Astrocyte (in vitro differentiated cells and primary cell): Measurements from ENCODE around the gene LOXHD1. TPM values are rescaled to one million over a fixed set of nuclear protein-coding genes. Genes with fewer than 3 reads are reported as not detected.

Experiments
- DNase-seq: peaks from one replicate; pipeline ENCODE4 v3.0.0-alpha.2; 2010; ENCODE audit warnings: low read depth
- FAIRE-seq: peaks from 2 replicates; lab custom pipeline; 2011; peaks lifted over from hg19 to GRCh38; lab: Jason Lieb, UNC
- H2AFZ ChIP-seq: 2 replicates; pipeline ENCODE4 v1.6.0; 2012; ENCODE audit warnings: low read depth, low read length, inconsistent platforms
- H3K27ac ChIP-seq: 2 replicates; pipeline ENCODE4 v1.5.1; 2011; ENCODE audit warnings: low read depth, low read length, inconsistent platforms
- H3K27me3 ChIP-seq: 2 replicates; pipeline ENCODE4 v1.6.0; 2011; ENCODE audit warnings: low read length, inconsistent platforms; ENCODE audit not compliant: insufficient read depth
- H3K36me3 ChIP-seq: 2 replicates; pipeline ENCODE4 v1.5.1; 2011; ENCODE audit warnings: low read length, inconsistent platforms; ENCODE audit not compliant: insufficient read depth
- H3K4me1 ChIP-seq: 2 replicates; pipeline ENCODE4 v1.5.1; 2011; ENCODE audit warnings: low read length, inconsistent platforms; ENCODE audit not compliant: insufficient read depth
- H3K4me2 ChIP-seq: 2 replicates; pipeline ENCODE4 v1.6.0; 2012; ENCODE audit warnings: low read length, inconsistent platforms
- H3K4me3 ChIP-seq: 2 replicates; pipeline ENCODE4 v1.5.1; 2011; ENCODE audit warnings: low read depth, mild to moderate bottlenecking, low read length, inconsistent platforms; ENCODE audit not compliant: insufficient read depth
- H3K79me2 ChIP-seq: 2 replicates; pipeline ENCODE4 v1.6.0; 2012; ENCODE audit warnings: mild to moderate bottlenecking, low read length, inconsistent platforms; ENCODE audit not compliant: insufficient read depth
- H3K9ac ChIP-seq: 2 replicates; pipeline ENCODE4 v1.6.0; 2012; ENCODE audit warnings: mild to moderate bottlenecking, low read length, inconsistent platforms
- H3K9me3 ChIP-seq: 2 replicates; pipeline ENCODE4 v1.5.1; 2012; ENCODE audit warnings: low read depth, mild to moderate bottlenecking, low read length, inconsistent platforms; ENCODE audit not compliant: insufficient read depth
- H4K20me1 ChIP-seq: 2 replicates; pipeline ENCODE4 v1.6.0; 2012; ENCODE audit warnings: low read length, inconsistent platforms; ENCODE audit not compliant: insufficient read depth
- H3K27ac Mint-ChIP-seq: one replicate; pipeline ENCODE4 v1.8.0; 2021; ENCODE audit warnings: mild to moderate bottlenecking, mixed read lengths; ENCODE audit not compliant: unreplicated experiment
- H3K27me3 Mint-ChIP-seq: one replicate; pipeline ENCODE4 v1.8.0; 2021; ENCODE audit warnings: low read depth, mixed read lengths; ENCODE audit not compliant: unreplicated experiment
- H3K36me3 Mint-ChIP-seq: one replicate; pipeline ENCODE4 v1.8.0; 2021; ENCODE audit warnings: low read depth, mixed read lengths; ENCODE audit not compliant: unreplicated experiment
- H3K4me1 Mint-ChIP-seq: one replicate; pipeline ENCODE4 v1.8.0; 2021; ENCODE audit warnings: low read depth, mixed read lengths; ENCODE audit not compliant: unreplicated experiment
- H3K4me3 Mint-ChIP-seq: one replicate; pipeline ENCODE4 v1.8.0; 2021; ENCODE audit warnings: mild to moderate bottlenecking, moderate library complexity, mixed read lengths; ENCODE audit not compliant: unreplicated experiment
- H3K9me3 Mint-ChIP-seq: one replicate; pipeline ENCODE4 v1.8.0; 2021; ENCODE audit warnings: mild to moderate bottlenecking, mixed read lengths; ENCODE audit not compliant: unreplicated experiment
- CTCF ChIP-seq: IDR thresholded peaks from 2 replicates; pipeline ENCODE4 v1.5.1; 2011; ENCODE audit warnings: low read depth, mild to moderate bottlenecking, inconsistent platforms, low read length, moderate library complexity; ENCODE audit not compliant: insufficient read depth
- EZH2 ChIP-seq: IDR thresholded peaks from 2 replicates; pipeline ENCODE4 v1.6.1; 2012; ENCODE audit warnings: mild to moderate bottlenecking, low read length, inconsistent platforms; ENCODE audit not compliant: insufficient read depth
- total RNA-seq: library from RNA; stranded (reverse); gene quantifications from 2 replicates; pipeline ENCODE4 v1.2.1, GENCODE V29; 2021

Gene LOXHD1
- total RNA-seq, 1 donor from 2014 or later: not detected

- H3K9ac ChIP-seq: no peak overlapping the region
- H3K79me2 ChIP-seq: no peaks in the 10 kb centered on the region
- no peaks in the 10 kb centered on the region for H3K4me1 ChIP-seq
- no peak overlapping the region for H3K4me3 ChIP-seq
- H3K27me3 ChIP-seq: no peaks in the 10 kb centered on the region
- Mint-ChIP-seq H3K4me1 (no peaks in the 10 kb centered on the region), H3K9me3 (peaks cover 7% of the 10 kb centered on the region), H3K4me3 (no peak overlapping the region), H3K27ac (no peak overlapping the region), H3K27me3 (peaks cover 20% of the 10 kb centered on the region), H3K36me3 (no peaks in the 10 kb centered on the region)
- DNase-seq: no peak
- FAIRE-seq: no peak
- H3K36me3 ChIP-seq: no peaks in the 10 kb centered on the region
- no peak overlapping the region for H2AFZ ChIP-seq
- H3K27ac ChIP-seq: no peak overlapping the region
- H4K20me1 ChIP-seq: no peaks in the 10 kb centered on the region
- H3K9me3 ChIP-seq: no peaks in the 10 kb centered on the region
- TF ChIP-seq EZH2 (no peak), CTCF (no peak)
- no peak overlapping the region for H3K4me2 ChIP-seq
Measured at GRCh38 chr18:46659484-46659883, 2.5 kb upstream of the LOXHD1 start.

- Histone ChIP-seq H3K4me2 (no peak overlapping the region), H3K4me1 (no peaks in the 10 kb centered on the region), H3K4me3 (no peak overlapping the region), H3K27me3 (peaks cover under 1% of the 10 kb centered on the region), H3K27ac (no peak overlapping the region), H2AFZ (no peak overlapping the region), H3K36me3 (no peaks in the 10 kb centered on the region), H3K79me2 (no peaks in the 10 kb centered on the region), H3K9me3 (no peaks in the 10 kb centered on the region), H4K20me1 (no peaks in the 10 kb centered on the region), H3K9ac (no peak overlapping the region)
- FAIRE-seq (no peak), DNase-seq (no peak)
- Mint-ChIP-seq H3K4me1 (no peaks in the 10 kb centered on the region), H3K27me3 (peaks cover 14% of the 10 kb centered on the region), H3K9me3 (peaks cover 2% of the 10 kb centered on the region), H3K4me3 (no peak overlapping the region), H3K36me3 (no peaks in the 10 kb centered on the region), H3K27ac (no peak overlapping the region)
- TF ChIP-seq EZH2 (no peak), CTCF (no peak)
Measured at GRCh38 chr18:46656326-46657114, 500 bp downstream of the LOXHD1 start.

DNA sequence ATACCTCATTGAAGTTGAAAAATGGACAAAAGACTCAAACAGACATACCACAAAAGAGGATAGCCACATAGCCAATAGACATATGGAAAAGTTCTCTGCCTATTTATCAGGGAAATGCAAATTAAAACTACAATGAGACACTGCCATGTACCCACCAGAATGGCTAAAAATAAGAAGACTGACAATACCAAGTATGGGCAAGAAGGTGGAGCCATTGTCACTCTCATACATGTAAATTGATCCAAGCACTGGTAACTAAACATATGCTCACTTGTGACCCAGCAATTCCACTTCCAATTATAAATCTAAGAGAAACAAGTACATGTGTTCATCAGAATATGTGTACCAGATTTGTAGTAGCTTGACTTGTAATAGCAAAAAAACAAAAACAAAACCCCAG is 4.6 kb downstream of the LOXHD1 start:
- peaks cover 41% of the 10 kb centered on the region for H3K27me3 Mint-ChIP-seq
- no peak for FAIRE-seq
- no peaks in the 10 kb centered on the region for H3K36me3 ChIP-seq

More for the DNA sequence above, 4.6 kb downstream of the LOXHD1 start:
- DNase-seq: no peak
- H3K4me1 Mint-ChIP-seq: no peaks in the 10 kb centered on the region
- Histone ChIP-seq H3K4me2 (no peak overlapping the region), H4K20me1 (no peaks in the 10 kb centered on the region), H3K4me1 (no peaks in the 10 kb centered on the region), H3K4me3 (no peak overlapping the region), H3K79me2 (no peaks in the 10 kb centered on the region), H3K9me3 (no peaks in the 10 kb centered on the region), H3K27me3 (peaks cover 5% of the 10 kb centered on the region), H3K27ac (no peak overlapping the region), H2AFZ (no peak overlapping the region), H3K9ac (no peak overlapping the region)
- no peak overlapping the region for H3K27ac Mint-ChIP-seq
- H3K36me3 Mint-ChIP-seq: no peaks in the 10 kb centered on the region
- peaks cover 2% of the 10 kb centered on the region for H3K9me3 Mint-ChIP-seq
- H3K4me3 Mint-ChIP-seq: no peak overlapping the region
- no peak for TF ChIP-seq CTCF
- no peak for TF ChIP-seq EZH2
